IMR-90 (cell line): ENCODE data around the gene ACAP2. TPM values are rescaled to one million over a fixed set of nuclear protein-coding genes. Genes with fewer than 3 reads are reported as not detected.

ENCODE experiments used
- ATAC-seq: fragments of 200-7000 bp; cut with Tn5 transposase; 2 replicates; pipeline ENCODE4 v1.9.1; 2020; ENCODE audit warnings: low read depth, mild to moderate bottlenecking, moderate library complexity
- BruUV-seq: library from RNA; stranded (reverse); fragments of 400-500 nt; replicated peaks from 2 replicates; lab custom pipeline; 2021; lab: Mats Ljungman, UMichigan
- CTCF ChIA-PET: fragments of 300-600 bp; formaldehyde crosslinking; extraction: SDS; loops from one replicate; lab custom pipeline; 2021; ENCODE audit warnings: antibody characterized with exemption; lab: Yijun Ruan, JAX
- POLR2A ChIA-PET: fragments of 300-600 bp; sonication (Branson Sonifier 250); formaldehyde crosslinking; loops from one replicate; lab custom pipeline; 2022; ENCODE audit warnings: antibody characterized with exemption; ENCODE audit not compliant: unreplicated experiment; lab: Charles Lee
- DNase-seq: peaks from one replicate; pipeline ENCODE4 v3.0.0; 2013
- H2AFZ ChIP-seq: replicated peaks from 2 replicates; pipeline ENCODE3; 2013; ENCODE audit warnings: low read length, mild to moderate bottlenecking; ENCODE audit not compliant: poor library complexity
- H2AK5ac ChIP-seq: 2 replicates; pipeline ENCODE4 v1.6.1; 2013; ENCODE audit warnings: low read depth, low read length, inconsistent platforms
- H2AK9ac ChIP-seq: replicated peaks from 2 replicates; pipeline ENCODE3; 2013; ENCODE audit warnings: mild to moderate bottlenecking, low read depth, low read length, moderate library complexity; ENCODE audit not compliant: poor library complexity
- H2BK120ac ChIP-seq: 2 replicates; pipeline ENCODE4 v1.6.1; 2013; ENCODE audit warnings: low read depth, low read length, inconsistent platforms
- H2BK15ac ChIP-seq: 3 replicates; pipeline ENCODE4 v1.6.1; 2013; ENCODE audit warnings: low read depth, low read length, inconsistent platforms
- H2BK20ac ChIP-seq: 2 replicates; pipeline ENCODE4 v1.6.1; 2013; ENCODE audit warnings: low read depth, mild to moderate bottlenecking, inconsistent platforms, low read length, moderate library complexity
- H2BK5ac ChIP-seq: 2 replicates; pipeline ENCODE4 v1.6.1; 2013; ENCODE audit warnings: mild to moderate bottlenecking, low read depth, low read length, inconsistent platforms; ENCODE audit not compliant: poor library complexity, severe bottlenecking
- H3K14ac ChIP-seq: replicated peaks from 2 replicates; pipeline ENCODE4 v1.6.1; 2013; ENCODE audit warnings: low read depth, low read length, inconsistent platforms
- H3K18ac ChIP-seq: 2 replicates; pipeline ENCODE4 v1.6.1; 2013; ENCODE audit warnings: low read depth, low read length, control low read depth
- H3K23ac ChIP-seq: 2 replicates; pipeline ENCODE4 v1.6.1; 2013; ENCODE audit warnings: low read depth, low read length, inconsistent platforms
- H3K27ac ChIP-seq: 2 replicates; pipeline ENCODE4 v1.5.1; 2013; ENCODE audit warnings: mild to moderate bottlenecking, control low read depth, low read length; ENCODE audit not compliant: insufficient read depth
- H3K27me3 ChIP-seq: 2 replicates; pipeline ENCODE4 v1.6.1; 2013; ENCODE audit warnings: low read length; ENCODE audit not compliant: control insufficient read depth, insufficient read depth
- H3K36me3 ChIP-seq: 2 replicates; pipeline ENCODE4 v1.6.1; 2013; ENCODE audit warnings: low read length, mixed read lengths; ENCODE audit not compliant: control insufficient read depth, insufficient read depth
- H3K4ac ChIP-seq: 2 replicates; pipeline ENCODE4 v1.6.1; 2013; ENCODE audit warnings: low read depth, low read length, inconsistent platforms
- H3K4me1 ChIP-seq: 2 replicates; pipeline ENCODE4 v1.6.1; 2013; ENCODE audit warnings: low read length, mixed read lengths; ENCODE audit not compliant: control insufficient read depth, insufficient read depth
- H3K4me2 ChIP-seq: 2 replicates; pipeline ENCODE4 v1.6.1; 2013; ENCODE audit warnings: low read depth, mild to moderate bottlenecking, control low read depth, low read length, moderate library complexity
- H3K4me3 ChIP-seq: 2 replicates; pipeline ENCODE4 v1.5.1; 2013; ENCODE audit warnings: low read depth, mild to moderate bottlenecking, control low read depth, low read length, moderate library complexity; ENCODE audit not compliant: insufficient read depth
- H3K56ac ChIP-seq: 2 replicates; pipeline ENCODE4 v1.6.1; 2013; ENCODE audit warnings: low read length, inconsistent platforms; ENCODE audit not compliant: insufficient read depth; ENCODE audit errors: extremely low read depth
- H3K79me1 ChIP-seq, 2 experiments: 2 replicates each; pipeline ENCODE4 v1.6.1; 2013; ENCODE audit warnings: low read length in 2 of 2, inconsistent platforms in 1 of 2, low read depth in 1 of 2
- H3K9ac ChIP-seq: 2 replicates; pipeline ENCODE4 v1.6.1; 2013; ENCODE audit warnings: low read depth, low read length, control low read depth
- H3K9me1 ChIP-seq: 2 replicates; pipeline ENCODE4 v1.6.1; 2013; ENCODE audit warnings: low read length, inconsistent platforms; ENCODE audit not compliant: insufficient read depth
- H3K9me3 ChIP-seq: 2 replicates; pipeline ENCODE4 v1.6.1; 2013; ENCODE audit warnings: low read length; ENCODE audit not compliant: control insufficient read depth, insufficient read depth
- H4K20me1 ChIP-seq: 2 replicates; pipeline ENCODE4 v1.6.1; 2013; ENCODE audit warnings: low read length, inconsistent platforms; ENCODE audit not compliant: insufficient read depth
- H4K5ac ChIP-seq: 2 replicates; pipeline ENCODE4 v1.6.1; 2013; ENCODE audit warnings: mild to moderate bottlenecking, low read depth, low read length, control low read depth
- H4K8ac ChIP-seq, 2 experiments: 2 replicates each; pipeline ENCODE4 v1.6.1; 2013; ENCODE audit warnings: low read depth in 2 of 2, low read length in 2 of 2, control low read depth in 1 of 2, inconsistent platforms in 1 of 2
- H4K91ac ChIP-seq: 2 replicates; pipeline ENCODE4 v1.6.1; 2013; ENCODE audit warnings: low read depth, low read length, inconsistent platforms; ENCODE audit not compliant: insufficient read depth
- CEBPB ChIP-seq: IDR thresholded peaks from 2 replicates; pipeline ENCODE4 v1.6.1; 2012; ENCODE audit warnings: low read depth, low read length, improper control_type of control experiment
- CHD1 ChIP-seq: IDR thresholded peaks from 2 replicates; pipeline ENCODE4 v1.6.1; 2012; ENCODE audit warnings: low read depth, low read length, improper control_type of control experiment
- FOS ChIP-seq: fragments of 150-350 bp; IDR thresholded peaks from 2 replicates; pipeline ENCODE4 v1.6.1; 2016; ENCODE audit warnings: low read depth, low read length
- MAFK ChIP-seq: IDR thresholded peaks from 2 replicates; pipeline ENCODE4 v1.6.1; 2012; ENCODE audit warnings: low read depth, low read length, improper control_type of control experiment
- MAZ ChIP-seq: IDR thresholded peaks from 2 replicates; pipeline ENCODE4 v1.6.1; 2012; ENCODE audit warnings: low read depth, mild to moderate bottlenecking, low read length, improper control_type of control experiment, moderate library complexity, borderline replicate concordance
- MXI1 ChIP-seq: IDR thresholded peaks from 2 replicates; pipeline ENCODE4 v1.6.1; 2012; ENCODE audit warnings: low read depth, mild to moderate bottlenecking, low read length, moderate library complexity, borderline replicate concordance
- NFE2L2 ChIP-seq: fragments of 150-350 bp; IDR thresholded peaks from 2 replicates; pipeline ENCODE4 v1.6.1; 2016; ENCODE audit warnings: low read depth, mild to moderate bottlenecking, low read length
- POLR2A ChIP-seq: IDR thresholded peaks from 2 replicates; pipeline ENCODE4 v1.6.1; 2012; ENCODE audit warnings: mild to moderate bottlenecking, low read depth, low read length
- RAD21 ChIP-seq: IDR thresholded peaks from 2 replicates; pipeline ENCODE4 v1.6.1; 2012; ENCODE audit warnings: low read length, improper control_type of control experiment
- RCOR1 ChIP-seq: IDR thresholded peaks from 2 replicates; pipeline ENCODE4 v1.6.1; 2012; ENCODE audit warnings: mild to moderate bottlenecking, low read length, improper control_type of control experiment; ENCODE audit not compliant: insufficient replicate concordance
- SMC3 ChIP-seq: fragments of 150-350 bp; IDR thresholded peaks from 2 replicates; pipeline ENCODE4 v1.6.1; 2016; ENCODE audit warnings: low read depth, mild to moderate bottlenecking, antibody characterized with exemption, low read length, moderate library complexity
- WGBS, 2 experiments: methylation state at CpG; one replicate each; pipeline versions ENCODE4 v1.1.5 to v1.1.7; 2013; ENCODE audit warnings: missing lambda C conversion rate in 2 of 2; ENCODE audit not compliant: insufficient read length in 1 of 2; ENCODE audit errors: extremely low coverage in 2 of 2; 5-methylcytosine and 5-hydroxymethylcytosine counted together
- dilution Hi-C: fragments of 300-500 bp; cut with HindIII; formaldehyde crosslinking; loops from one replicate; pipeline ENCODE4 v1.14.3; 2018; ENCODE audit warnings: low sequenced_read_pairs; ENCODE audit not compliant: unreplicated experiment
- in situ Hi-C: fragments of 300-500 bp; cut with MboI; formaldehyde crosslinking; loops from 3 replicates; pipeline ENCODE4 v1.14.3; 2019; ENCODE audit warnings: low sequenced_read_pairs, inconsistent platforms, mixed read lengths
- intact Hi-C: fragments of 100-400 bp; cut with micrococcal nuclease; formaldehyde crosslinking; loops from 2 replicates; pipeline ENCODE4 v1.10.0; 2022
- polyA plus RNA-seq, 3 experiments: library from polyadenylated mRNA; depleted of rRNA; stranded (reverse); fragments of >200 nt; gene quantifications; 2 replicates each; pipeline ENCODE4 v1.2.3, GENCODE V29; 2012; ENCODE audit warnings: low replicate concordance in 1 of 3
- total RNA-seq: library from RNA; depleted of rRNA; stranded (reverse); fragments of >200 nt; gene quantifications from 2 replicates; pipeline ENCODE4 v1.2.3, GENCODE V29; 2012
- TF ChIP-seq, protein P1 (sequence below): fragments of 150-350 bp; IDR thresholded peaks from 2 replicates; pipeline ENCODE4 v1.6.1; 2017; ENCODE audit warnings: mild to moderate bottlenecking, antibody characterized with exemption, low read length, low read depth
- TF ChIP-seq, protein P2 (sequence below): fragments of 150-350 bp; IDR thresholded peaks from 2 replicates; pipeline ENCODE4 v1.6.1; 2016; ENCODE audit warnings: low read depth, mild to moderate bottlenecking, low read length, moderate library complexity, borderline replicate concordance
- TF ChIP-seq, protein P3 (sequence below): conservative IDR thresholded peaks from 2 replicates; pipeline ENCODE4 v1.5.1; 2012; ENCODE audit warnings: mild to moderate bottlenecking, low read depth, low read length, improper control_type of control experiment

Gene ACAP2
- total and polyA plus RNA-seq, 2 of the 4 experiments (the other 2 are of a cell fraction): 11.9 to 35.1 TPM

DNA sequence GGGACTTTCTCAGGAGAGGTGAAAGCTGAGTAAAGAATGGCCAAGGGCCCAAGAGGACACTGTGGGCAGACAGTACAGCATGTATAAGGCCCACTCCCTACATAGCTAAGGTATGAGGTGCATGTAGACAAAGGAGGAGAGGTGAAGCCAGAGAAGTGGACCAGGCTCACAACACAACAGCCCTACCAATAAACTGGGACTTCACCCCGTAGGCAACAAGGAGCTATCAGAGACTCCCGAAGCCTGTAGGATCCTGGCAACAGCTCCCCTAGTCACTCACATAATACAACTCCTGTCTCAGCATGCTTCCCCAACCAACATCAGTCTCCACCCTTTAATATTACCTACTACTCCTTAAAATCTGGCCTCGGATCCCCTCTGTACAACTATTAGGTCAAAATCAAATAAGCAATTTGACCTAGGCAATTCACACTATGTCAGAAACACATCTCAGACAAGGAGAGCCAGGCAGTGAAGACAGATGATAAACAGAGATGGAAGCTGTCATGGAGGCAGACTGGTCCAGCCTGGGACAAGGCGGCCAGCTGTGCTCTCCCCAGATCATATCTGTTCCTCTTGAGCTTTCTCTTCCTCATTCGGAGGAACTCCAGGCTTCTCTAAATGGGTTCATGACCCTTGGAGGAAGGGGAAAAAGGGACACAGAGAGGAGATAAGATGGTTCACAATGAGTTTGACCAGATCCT lies 173.3 kb downstream of the ACAP2 start:
- H3K4me2 ChIP-seq: peak overlapping the region; percentile 93
- intact Hi-C loops (loop anchor here (2.0 kb wide), 2 partner anchors 173 to 245 kb away; partner anchors contain the start of gene ACAP2), in situ Hi-C loops (loop anchor here (5.0 kb wide), 2 partner anchors 253 to 592 kb away; no protein-coding TSS in a partner anchor), dilution Hi-C loops (no loop called here)
- peak overlapping the region; percentile 96 for H2AK9ac ChIP-seq
- H3K79me1 ChIP-seq: peaks cover 24 to 50% of the 10 kb centered on the region in 2 experiments
- no peak overlapping the region for H3K27ac ChIP-seq
- no peak overlapping the region for H2BK5ac ChIP-seq
- no peaks in the 10 kb centered on the region for H3K27me3 ChIP-seq
- BruUV-seq: no TSS peak
- peak overlapping the region; percentile 55; the same call in 1 of the 2 replicates for H3K9ac ChIP-seq
- WGBS, 2 experiments: no CpG with 5 or more reads among the region's 5 CpGs
- peaks cover 11% of the 10 kb centered on the region; the same call in 1 of the 2 replicates for H3K9me1 ChIP-seq
- no peak overlapping the region for H2BK20ac ChIP-seq
- H4K8ac ChIP-seq: peak overlapping the region in 1 of 2 experiments; percentile 19; a peak in 1 of 4 replicates
- H2AK5ac ChIP-seq: no peak overlapping the region
- H4K5ac ChIP-seq: no peak overlapping the region
- DNase-seq (no peak), ATAC-seq (no peak)
- peaks cover 3% of the 10 kb centered on the region; the same call in 1 of the 2 replicates for H3K36me3 ChIP-seq
- H2BK15ac ChIP-seq: no peak overlapping the region
- peak overlapping the region; percentile 97 for H2AFZ ChIP-seq
- H3K18ac ChIP-seq: no peak overlapping the region
- H3K4me3 ChIP-seq: peak overlapping the region; percentile 93
- H3K9me3 ChIP-seq: no peaks in the 10 kb centered on the region
- H3K56ac ChIP-seq: no peak overlapping the region; the same call in 1 of the 2 replicates
- no peak overlapping the region; the same call in 1 of the 2 replicates for H3K4ac ChIP-seq
- H2BK120ac ChIP-seq: no peak overlapping the region
- H3K23ac ChIP-seq: peak overlapping the region; percentile 95
- POLR2A ChIA-PET: no interaction called here
- peaks cover 5% of the 10 kb centered on the region for H3K4me1 ChIP-seq
- peak overlapping the region; percentile 56 for H3K14ac ChIP-seq
- H4K91ac ChIP-seq: no peak overlapping the region
- peaks cover 13% of the 10 kb centered on the region for H4K20me1 ChIP-seq
- CTCF ChIA-PET: interaction anchor here (1.0 to 3.3 kb wide), 8 partner anchors 16 to 598 kb away, joined by 3 to 24 read pairs (median 6); partner anchors contain the start of gene LSG1
- TF ChIP-seq, protein P1, sequence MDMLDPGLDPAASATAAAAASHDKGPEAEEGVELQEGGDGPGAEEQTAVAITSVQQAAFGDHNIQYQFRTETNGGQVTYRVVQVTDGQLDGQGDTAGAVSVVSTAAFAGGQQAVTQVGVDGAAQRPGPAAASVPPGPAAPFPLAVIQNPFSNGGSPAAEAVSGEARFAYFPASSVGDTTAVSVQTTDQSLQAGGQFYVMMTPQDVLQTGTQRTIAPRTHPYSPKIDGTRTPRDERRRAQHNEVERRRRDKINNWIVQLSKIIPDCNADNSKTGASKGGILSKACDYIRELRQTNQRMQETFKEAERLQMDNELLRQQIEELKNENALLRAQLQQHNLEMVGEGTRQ: no peak
- TF ChIP-seq NFE2L2 (no peak), MAFK (no peak), MAZ (no peak), CEBPB (no peak), FOS (no peak), SMC3 (no peak), RAD21 (no peak), MXI1 (no peak), CHD1 (no peak), RCOR1 (no peak), POLR2A (no peak)
- TF ChIP-seq, protein P2, sequence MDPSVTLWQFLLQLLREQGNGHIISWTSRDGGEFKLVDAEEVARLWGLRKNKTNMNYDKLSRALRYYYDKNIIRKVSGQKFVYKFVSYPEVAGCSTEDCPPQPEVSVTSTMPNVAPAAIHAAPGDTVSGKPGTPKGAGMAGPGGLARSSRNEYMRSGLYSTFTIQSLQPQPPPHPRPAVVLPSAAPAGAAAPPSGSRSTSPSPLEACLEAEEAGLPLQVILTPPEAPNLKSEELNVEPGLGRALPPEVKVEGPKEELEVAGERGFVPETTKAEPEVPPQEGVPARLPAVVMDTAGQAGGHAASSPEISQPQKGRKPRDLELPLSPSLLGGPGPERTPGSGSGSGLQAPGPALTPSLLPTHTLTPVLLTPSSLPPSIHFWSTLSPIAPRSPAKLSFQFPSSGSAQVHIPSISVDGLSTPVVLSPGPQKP: no peak
- TF ChIP-seq, protein P3, sequence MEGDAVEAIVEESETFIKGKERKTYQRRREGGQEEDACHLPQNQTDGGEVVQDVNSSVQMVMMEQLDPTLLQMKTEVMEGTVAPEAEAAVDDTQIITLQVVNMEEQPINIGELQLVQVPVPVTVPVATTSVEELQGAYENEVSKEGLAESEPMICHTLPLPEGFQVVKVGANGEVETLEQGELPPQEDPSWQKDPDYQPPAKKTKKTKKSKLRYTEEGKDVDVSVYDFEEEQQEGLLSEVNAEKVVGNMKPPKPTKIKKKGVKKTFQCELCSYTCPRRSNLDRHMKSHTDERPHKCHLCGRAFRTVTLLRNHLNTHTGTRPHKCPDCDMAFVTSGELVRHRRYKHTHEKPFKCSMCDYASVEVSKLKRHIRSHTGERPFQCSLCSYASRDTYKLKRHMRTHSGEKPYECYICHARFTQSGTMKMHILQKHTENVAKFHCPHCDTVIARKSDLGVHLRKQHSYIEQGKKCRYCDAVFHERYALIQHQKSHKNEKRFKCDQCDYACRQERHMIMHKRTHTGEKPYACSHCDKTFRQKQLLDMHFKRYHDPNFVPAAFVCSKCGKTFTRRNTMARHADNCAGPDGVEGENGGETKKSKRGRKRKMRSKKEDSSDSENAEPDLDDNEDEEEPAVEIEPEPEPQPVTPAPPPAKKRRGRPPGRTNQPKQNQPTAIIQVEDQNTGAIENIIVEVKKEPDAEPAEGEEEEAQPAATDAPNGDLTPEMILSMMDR: no peak
